ENCODE measurements around the gene PIP5K1B.

PIP5K1B gene

GRCh38 chr9:68738358-68738757 lies 33.3 kb downstream of the PIP5K1B start:
- DNase-seq (ENCODE audit: low spot score) = no peak

DNA sequence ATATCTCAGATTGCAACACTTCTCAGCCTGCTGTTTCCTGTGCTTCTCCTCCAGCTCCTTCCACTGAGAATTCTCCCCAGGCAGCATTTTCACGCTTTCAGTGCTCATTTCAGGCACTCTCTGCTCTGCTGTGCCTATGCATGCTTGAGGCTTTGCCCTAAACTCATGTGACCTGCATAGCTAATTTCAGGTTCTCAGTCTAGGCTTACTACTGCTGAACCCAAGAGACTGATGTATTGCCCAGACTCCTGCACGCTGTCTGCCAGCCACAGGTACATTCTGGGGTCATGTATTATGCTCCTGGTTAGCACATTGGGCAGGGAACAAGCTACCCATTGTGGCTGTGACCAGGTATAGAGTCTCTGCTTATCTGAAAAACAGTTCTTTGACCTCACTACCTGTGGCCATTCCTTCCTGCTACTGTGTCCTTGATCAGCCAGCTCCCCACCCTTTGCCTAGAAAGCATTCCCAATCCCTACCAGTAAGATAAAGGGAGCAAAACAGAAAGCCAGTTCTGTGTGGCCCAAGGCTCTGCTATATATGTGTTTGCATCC lies 34.7 kb downstream of the PIP5K1B start:
- DNase-seq (ENCODE audit: low spot score) = no peak

DNA sequence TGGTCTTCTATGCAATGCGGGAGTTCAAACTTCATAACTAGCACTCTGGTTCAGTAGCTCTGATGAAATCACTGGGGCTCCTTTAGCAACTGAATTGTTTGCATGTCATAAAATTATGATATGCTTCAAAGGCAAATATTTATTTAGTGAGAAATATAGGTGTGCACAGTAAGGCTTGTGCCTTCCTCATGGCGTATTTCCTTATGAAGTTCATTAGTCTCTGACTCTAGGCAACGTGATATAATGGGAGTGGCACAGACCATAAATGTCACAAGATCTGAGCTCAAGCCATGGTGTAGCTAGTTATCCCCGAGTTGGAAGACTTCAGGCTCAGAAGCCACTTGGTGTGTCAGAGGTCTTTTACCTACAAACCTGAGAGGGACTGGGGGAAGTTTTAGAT lies 35.5 kb downstream of the PIP5K1B start:
- no peak for DNase-seq (ENCODE audit: low spot score)

DNA sequence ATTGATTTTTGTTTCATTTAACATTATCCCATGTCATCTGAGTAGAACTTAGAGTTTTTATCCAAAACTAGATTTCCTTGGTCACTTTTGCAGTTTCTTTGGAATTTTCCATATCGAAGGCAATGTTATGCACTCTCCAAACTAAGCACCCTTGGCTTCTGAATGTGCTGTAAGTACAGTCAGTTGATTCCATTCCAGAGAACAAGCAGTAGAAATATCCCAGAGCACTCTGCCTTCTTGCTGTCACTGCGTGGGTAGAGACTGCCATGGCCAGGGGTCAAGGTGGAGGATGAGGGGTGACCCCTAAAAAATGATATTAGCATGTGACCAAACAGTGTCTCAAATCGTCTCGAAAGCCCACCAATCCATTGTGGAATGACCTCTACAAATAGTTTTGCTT lies 36.2 kb downstream of the PIP5K1B start:
- DNase-seq (ENCODE audit: low spot score) = no peak

- DNase-seq (ENCODE audit: low spot score) = no peak
Measured at GRCh38 chr9:68741704-68742332, 36.8 kb downstream of the PIP5K1B start.

- no peak for DNase-seq (ENCODE audit: low spot score)
Measured at GRCh38 chr9:68742333-68742730, 37.3 kb downstream of the PIP5K1B start.

DNA sequence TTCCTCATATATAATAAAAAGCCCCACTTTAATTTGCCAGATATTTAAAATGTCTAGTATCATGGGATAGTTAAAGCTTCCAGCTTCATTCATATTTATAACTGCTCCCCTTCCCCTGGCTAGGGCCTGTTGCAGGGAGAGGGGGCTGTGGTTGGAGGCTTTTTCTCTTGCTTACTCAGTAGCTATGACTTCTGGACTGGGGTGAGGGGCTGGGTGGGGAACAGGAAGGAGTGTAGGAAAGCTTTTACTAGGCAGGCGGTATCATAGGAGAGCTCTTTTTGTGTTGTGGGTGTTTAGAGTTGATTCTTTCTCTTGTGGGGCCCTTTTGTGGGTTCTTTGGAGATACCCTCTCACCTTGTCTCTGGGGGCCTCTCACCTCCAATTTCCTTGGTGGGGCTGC lies 39.4 kb downstream of the PIP5K1B start:
- DNase-seq (ENCODE audit: low spot score) = no peak

GRCh38 chr9:68746525-68746924 lies 41.5 kb downstream of the PIP5K1B start:
- no peak for DNase-seq (ENCODE audit: low spot score)

- no peak for DNase-seq (ENCODE audit: low spot score)
Measured at GRCh38 chr9:68747043-68747533, 42.0 kb downstream of the PIP5K1B start.

DNA sequence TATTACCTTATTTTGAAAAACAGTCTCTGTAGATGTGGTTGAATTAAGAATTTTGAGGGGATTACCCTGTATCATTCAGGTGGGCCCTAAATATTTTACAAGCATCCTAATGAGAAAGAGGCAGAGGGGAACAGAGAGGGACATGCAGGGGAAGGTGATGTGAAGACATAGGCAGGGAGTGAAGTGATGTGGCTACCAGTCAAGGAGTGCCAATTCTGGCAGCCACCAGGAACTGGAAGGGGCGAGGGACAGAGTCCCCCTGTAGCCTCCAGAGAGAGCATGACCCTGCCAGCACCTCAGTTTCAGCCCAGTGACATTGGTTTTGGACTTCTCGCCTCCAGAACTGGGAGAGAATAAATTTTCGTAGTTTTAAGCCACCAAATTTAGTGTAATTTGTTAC lies 44.1 kb downstream of the PIP5K1B start:
- no peak for DNase-seq (ENCODE audit: low spot score)

- no peak for DNase-seq (ENCODE audit: low spot score)
Measured at GRCh38 chr9:68749579-68750159, 44.6 kb downstream of the PIP5K1B start.

- no peak for DNase-seq (ENCODE audit: low spot score)
Measured at GRCh38 chr9:68750255-68750654, 45.2 kb downstream of the PIP5K1B start.

GRCh38 chr9:68750786-68751185 lies 45.7 kb downstream of the PIP5K1B start:
- no peak for DNase-seq (ENCODE audit: low spot score)

DNA sequence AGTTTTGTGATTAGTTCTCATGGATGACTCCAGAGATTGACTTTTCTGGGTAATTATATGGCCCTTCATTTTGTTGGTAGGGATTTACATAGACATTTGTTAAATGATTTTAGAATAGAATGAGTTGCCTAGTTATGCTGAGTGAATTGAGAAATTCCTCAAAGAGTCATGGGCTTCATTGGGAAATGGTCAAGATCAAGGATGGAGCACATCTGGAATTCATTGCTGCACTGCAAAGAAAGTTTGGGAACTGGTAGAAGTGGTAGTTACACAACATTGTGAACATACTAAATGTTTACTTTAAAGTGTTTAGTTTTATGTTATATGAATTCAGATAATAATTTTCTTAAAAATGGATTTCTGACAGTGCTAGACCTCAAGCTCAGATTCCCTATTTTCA lies 46.5 kb downstream of the PIP5K1B start:
- no peak for DNase-seq (ENCODE audit: low spot score)

- DNase-seq (ENCODE audit: low spot score) = no peak
Measured at GRCh38 chr9:68755051-68755450, 50.0 kb downstream of the PIP5K1B start.

DNA sequence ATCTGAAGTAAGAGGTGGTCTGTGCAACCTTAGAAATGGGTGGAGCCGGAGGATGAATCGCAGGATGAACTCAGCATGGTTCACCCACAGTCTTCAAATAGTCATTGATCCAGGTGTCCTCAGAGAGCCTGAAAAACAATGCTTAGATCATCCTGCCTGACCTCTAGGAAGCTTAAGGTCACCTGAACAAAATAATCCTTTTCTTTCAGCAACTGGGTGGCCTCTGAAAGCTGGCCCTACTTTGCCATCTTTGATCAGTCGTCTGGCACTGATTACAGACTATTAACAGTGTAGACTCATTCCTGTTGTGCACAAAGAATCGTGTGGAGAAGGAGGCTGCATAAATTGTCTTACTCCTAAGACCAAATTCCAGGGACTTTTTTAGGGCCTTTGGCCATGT lies 50.7 kb downstream of the PIP5K1B start:
- DNase-seq (ENCODE audit: low spot score) = no peak

DNA sequence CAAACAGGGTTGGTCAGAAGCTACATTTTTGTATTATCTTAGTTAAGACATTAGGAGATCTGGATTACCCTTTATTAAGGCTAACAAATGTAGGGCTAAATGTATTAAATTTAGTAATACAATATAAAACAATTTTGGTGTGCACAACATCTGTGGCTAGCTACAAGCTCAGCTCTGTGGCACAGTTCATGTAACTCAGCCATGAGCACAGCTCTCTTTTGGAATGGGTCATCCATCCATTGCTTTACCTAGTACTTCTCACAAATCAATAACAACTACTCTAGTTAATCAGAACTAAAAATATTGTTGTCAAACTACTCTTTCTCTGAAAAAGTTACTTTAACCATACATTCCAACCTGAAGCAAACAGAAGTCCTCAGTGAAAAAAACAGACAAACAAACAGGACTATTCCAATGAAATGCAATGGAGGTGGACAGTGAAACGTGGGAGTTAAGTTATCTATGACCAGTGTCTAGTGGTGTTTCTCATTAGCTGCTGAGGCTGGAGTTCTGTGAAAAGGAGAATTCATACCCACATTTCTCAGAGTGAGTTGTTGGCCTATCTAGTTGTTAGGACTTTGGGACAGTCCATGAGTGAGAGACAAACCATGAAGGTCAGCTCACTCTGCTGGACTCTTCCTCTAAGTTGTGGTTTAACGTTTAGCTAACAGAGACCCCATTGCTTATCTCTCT lies 55.1 kb downstream of the PIP5K1B start:
- no peak for DNase-seq (ENCODE audit: low spot score)

GRCh38 chr9:68760674-68761333 lies 55.8 kb downstream of the PIP5K1B start:
- no peak for DNase-seq (ENCODE audit: low spot score)

DNA sequence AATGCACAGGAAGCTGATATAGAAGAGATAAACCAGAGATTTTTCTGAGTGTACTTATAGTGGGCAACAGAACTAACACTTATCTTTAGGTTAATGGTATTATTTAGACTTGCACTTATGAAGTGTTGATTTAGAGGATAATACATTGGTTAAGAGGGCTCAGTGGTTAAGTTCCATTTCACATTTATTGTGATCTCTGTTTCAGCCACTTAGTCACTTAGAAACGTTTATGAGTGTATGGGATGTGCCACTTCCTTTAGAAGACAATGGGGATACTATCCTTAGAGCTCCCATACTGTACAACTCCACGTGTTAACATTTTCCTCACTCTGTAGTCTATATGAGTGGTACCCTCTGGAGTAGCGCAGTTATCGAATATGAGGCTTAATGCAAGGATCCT lies 57.5 kb downstream of the PIP5K1B start:
- no peak for DNase-seq (ENCODE audit: low spot score)

DNA sequence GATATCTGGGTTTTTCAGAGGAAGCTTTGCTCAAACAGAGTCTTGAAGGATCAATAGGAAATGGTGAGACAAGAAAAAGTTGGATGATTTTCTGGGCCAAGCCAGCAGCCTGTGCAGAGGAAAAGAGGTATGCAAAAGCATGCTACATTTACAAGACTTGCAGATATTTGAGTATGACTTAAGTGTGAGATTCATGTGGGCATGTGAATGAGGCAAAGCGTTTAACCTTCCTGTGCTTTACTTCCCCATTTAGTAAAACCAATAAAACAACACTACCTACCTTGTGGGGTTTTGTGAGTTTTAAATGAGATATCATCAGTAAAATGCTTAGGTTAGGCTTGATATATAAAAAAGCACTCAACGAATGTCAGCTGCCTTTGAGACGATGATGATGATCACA lies 58.1 kb downstream of the PIP5K1B start:
- DNase-seq (ENCODE audit: low spot score) = no peak

GRCh38 chr9:68768619-68769018 lies 63.6 kb downstream of the PIP5K1B start:
- DNase-seq (ENCODE audit: low spot score) = no peak

DNA sequence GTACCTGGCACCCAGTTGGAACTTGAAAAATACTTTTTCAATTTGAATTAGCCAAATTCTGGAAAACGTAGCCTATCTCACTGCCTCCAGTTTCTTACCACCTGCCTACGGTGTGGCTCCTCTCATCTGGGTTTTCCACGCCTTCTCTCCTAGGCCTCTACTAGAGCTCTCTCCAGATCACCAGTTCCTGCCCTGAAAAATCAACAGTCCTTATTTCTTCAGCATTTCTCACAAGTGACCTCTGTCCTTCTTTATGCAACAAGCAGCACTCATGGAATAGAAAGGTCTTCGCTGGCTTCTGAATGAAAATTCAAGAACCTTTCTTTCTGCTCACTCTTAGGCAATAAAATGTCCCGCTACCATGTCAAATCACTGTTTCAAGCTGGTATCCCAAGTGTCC lies 64.8 kb downstream of the PIP5K1B start:
- DNase-seq (ENCODE audit: low spot score) = no peak

DNA sequence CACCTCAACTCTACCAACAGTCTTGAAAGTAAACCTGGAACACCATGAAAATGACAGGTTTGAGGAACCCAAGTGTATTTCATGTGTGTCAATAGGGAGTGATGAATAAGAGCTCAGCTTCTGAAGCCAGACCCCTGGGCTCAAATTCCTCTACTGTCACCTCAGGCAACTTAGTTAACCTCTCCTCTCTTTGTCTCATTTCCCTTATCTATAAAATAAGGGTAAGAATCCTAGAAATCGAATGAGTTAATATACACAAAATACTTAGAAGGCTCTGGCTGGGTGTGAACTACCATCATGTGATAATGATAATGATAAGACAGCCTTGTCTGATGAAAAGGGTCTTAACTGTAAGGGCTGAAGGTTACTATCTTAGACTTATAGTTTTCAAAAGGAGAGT lies 66.3 kb downstream of the PIP5K1B start:
- no peak for DNase-seq (ENCODE audit: low spot score)
